Subcutaneous adipose tissue (tissue), 4 donors: ENCODE data around the gene RASGRF2. TPM values are rescaled to one million over a fixed set of nuclear protein-coding genes. Genes with fewer than 3 reads are reported as not detected.

Experiments used
- total RNA-seq, 4 donors: library from RNA; depleted of rRNA; stranded (reverse); fragments of >200 nt; gene quantifications; one replicate each; pipeline ENCODE4 v1.1.0, GENCODE V29; 2016
- TF ChIP-seq, protein P1 (sequence below): fragments of 450-650 bp; IDR thresholded peaks from one replicate; pipeline ENCODE4 v1.5.1; 2016; ENCODE audit warnings: low read depth, mild to moderate bottlenecking, control low read depth, antibody characterized with exemption, moderate library complexity

Gene RASGRF2
- total RNA-seq, result 10 to 100 TPM in 3 of 4 donors, 1 to 10 TPM in 1; 6.6 to 34.9 (median 20.2) TPM

GRCh38 chr5:80959768-80960442 lies at the start of gene RASGRF2:
Gene RASGRF2, plus strand, starts transcription at chr5:80960363. Its CDS starts 376 bp downstream, at chr5:80960739.
- TF ChIP-seq, protein P1, sequence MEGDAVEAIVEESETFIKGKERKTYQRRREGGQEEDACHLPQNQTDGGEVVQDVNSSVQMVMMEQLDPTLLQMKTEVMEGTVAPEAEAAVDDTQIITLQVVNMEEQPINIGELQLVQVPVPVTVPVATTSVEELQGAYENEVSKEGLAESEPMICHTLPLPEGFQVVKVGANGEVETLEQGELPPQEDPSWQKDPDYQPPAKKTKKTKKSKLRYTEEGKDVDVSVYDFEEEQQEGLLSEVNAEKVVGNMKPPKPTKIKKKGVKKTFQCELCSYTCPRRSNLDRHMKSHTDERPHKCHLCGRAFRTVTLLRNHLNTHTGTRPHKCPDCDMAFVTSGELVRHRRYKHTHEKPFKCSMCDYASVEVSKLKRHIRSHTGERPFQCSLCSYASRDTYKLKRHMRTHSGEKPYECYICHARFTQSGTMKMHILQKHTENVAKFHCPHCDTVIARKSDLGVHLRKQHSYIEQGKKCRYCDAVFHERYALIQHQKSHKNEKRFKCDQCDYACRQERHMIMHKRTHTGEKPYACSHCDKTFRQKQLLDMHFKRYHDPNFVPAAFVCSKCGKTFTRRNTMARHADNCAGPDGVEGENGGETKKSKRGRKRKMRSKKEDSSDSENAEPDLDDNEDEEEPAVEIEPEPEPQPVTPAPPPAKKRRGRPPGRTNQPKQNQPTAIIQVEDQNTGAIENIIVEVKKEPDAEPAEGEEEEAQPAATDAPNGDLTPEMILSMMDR, result no peak

GRCh38 chr5:80912479-80912878 lies 47.7 kb upstream of the RASGRF2 start:
- TF ChIP-seq, protein P1, result no peak

DNA sequence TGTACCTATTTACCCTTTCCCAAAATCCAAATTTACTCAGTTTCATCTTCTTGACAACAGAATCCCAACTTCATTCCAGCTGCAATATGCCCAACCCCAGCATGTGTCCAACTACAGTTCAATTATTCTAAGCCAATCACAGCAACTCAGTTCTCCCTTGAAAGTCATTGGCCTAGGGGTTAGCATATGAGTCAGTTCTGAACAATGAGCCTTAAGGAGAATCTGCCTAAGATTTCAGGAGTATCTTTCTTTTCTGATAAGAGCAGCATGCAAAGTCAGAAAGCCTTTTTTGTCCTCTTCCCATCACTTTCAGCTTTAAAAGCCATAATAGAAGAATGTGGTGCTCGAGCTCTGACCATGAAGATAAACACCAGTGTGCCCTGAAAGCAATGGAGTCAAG lies 44.4 kb upstream of the RASGRF2 start:
- TF ChIP-seq, protein P1, result no peak

DNA sequence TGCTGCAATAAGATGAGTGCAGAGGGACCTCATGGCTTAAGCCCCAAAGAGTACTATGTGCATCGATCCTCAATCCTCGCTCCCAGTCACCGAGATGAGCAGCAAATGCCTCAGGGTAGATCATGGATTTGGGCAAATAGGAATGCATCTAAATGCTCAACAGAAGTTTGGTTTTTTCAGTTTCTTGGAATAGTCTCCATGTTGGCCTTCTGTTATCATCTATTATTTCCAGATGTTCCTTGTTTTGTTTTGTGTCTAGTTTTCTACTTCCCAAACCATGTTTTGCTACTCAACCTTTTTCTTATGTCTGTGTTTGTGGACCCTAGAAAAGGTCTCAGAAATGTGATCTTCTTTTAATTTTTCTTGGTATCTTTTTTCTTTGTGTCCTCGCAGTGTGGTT lies 43.5 kb upstream of the RASGRF2 start:
- TF ChIP-seq, protein P1, result no peak

DNA sequence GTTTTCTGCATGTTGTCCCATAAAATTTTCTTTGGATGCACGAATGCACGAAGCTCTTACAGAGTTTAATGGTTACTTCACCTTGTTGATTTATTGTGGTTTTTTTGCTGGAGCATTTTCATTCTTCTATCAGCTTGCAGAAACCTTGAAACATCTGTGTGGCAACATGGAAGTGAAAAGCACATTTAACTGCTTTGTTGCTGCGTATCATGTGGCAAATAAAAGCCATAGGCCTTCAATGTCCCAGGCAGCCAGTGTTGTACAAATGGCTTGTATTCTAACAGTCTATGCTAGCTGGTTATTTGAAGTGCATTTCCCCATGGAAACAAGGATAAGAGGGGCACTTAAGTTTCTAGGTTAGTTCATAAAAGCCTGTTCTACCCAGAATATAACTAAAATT lies 42.5 kb upstream of the RASGRF2 start:
- TF ChIP-seq, protein P1, result no peak

- TF ChIP-seq, protein P1, result no peak
Observed at GRCh38 chr5:80919678-80920196, 40.4 kb upstream of the RASGRF2 start.

GRCh38 chr5:80920333-80920732 lies 39.8 kb upstream of the RASGRF2 start:
- TF ChIP-seq, protein P1, result no peak
